Posterior vena cava (tissue), 2 donors: ENCODE measurements around the gene TCTN2. TPM values are rescaled to one million over a fixed set of nuclear protein-coding genes. Genes with fewer than 3 reads are reported as not detected.
A peak's percentile ranks its signal among the peaks of the same experiment; 100 is the strongest.

Experiments
- DNase-seq: peaks from one replicate; pipeline ENCODE4 v3.0.0-alpha.2; 2020; ENCODE audit warnings: low spot score
- intact Hi-C, 2 donors: fragments of 100-400 bp; cut with DNase I; formaldehyde crosslinking; loops; one replicate each; pipeline versions ENCODE4 v1.14.1 to v1.14.2; 2022 to 2023
- total RNA-seq, 2 donors: library from RNA; stranded (reverse); fragmentation: NEBNext Ultra II Directional; extraction: Animal tissue kit (Norgen Biotek cat#: 25700); gene quantifications; one replicate each; pipeline ENCODE4 v1.2.1, GENCODE V29; 2021
- donor health status: DM: yes; HTN: yes; CAD: no.
- donor health status: DM: yes; HTN: yes; CAD: no.

Gene TCTN2
- total RNA-seq, 2 donors from 2014 or later: 7.6 to 7.8 TPM

DNA sequence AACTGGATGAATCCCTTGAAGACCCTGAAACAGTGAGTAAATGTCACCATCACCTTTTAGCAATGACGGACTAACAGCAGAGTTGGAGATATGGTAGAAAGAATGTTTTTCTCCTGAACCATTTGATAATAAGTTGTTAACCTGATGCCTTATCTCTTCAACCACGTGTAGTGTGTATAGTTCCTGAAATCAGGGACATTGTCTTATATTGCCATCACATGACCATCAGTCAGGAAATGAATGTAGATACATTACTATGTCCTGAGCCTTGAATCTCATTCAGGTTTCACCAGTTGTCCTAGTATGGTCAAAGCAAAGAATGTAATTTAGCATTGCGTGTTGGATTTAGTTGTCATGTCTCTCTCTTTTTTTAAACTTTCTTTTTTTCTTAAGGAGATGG is 57.0 kb downstream of the TCTN2 start:
- DNase-seq: no peak
- intact Hi-C loops: no loop called here

GRCh38 chr12:123731596-123731995 is 60.7 kb downstream of the TCTN2 start:
- DNase-seq: no peak
- intact Hi-C loops: no loop called here

DNA sequence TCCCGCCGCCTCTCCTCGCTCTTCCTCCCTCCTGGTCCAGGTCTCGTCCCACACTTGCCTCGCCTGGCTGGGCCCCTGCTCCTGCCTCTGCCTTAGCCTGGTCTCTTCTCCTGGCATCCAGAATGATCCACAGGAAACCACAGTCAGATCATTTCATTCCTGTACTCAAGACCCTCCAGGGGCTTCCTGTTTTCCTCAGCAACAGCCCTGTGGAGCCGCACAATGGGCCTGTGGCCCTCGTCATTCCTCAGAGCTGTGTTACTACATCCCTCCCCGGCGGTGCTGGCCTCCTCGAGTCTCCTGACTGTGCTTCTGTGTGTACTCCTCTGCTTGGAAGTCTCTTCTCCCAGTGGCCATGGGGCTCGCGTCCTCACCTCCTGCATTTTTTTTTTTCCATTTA is 61.3 kb downstream of the TCTN2 start:
- intact Hi-C loops: no loop called here
- no peak for DNase-seq

DNA sequence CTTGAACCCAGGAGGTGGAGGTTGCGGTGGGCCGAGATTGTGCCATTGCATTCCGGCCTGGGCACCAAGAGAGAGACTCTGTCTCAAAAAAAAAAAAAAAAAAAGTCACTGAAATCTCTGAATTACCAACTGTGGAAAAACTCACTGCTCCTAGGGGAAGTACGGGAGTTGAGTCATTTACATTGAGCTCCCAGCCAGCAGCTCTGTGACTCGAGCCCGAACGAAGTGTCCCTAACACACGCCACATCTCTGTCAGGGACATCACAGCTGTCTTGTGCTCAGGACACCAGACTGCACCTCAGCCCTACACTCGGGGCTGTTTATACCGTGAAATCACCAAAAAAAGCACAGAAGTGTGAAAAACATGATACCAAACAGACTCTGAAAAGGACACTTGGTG is 62.3 kb downstream of the TCTN2 start:
- no peak for DNase-seq
- intact Hi-C loops: no loop called here

DNA sequence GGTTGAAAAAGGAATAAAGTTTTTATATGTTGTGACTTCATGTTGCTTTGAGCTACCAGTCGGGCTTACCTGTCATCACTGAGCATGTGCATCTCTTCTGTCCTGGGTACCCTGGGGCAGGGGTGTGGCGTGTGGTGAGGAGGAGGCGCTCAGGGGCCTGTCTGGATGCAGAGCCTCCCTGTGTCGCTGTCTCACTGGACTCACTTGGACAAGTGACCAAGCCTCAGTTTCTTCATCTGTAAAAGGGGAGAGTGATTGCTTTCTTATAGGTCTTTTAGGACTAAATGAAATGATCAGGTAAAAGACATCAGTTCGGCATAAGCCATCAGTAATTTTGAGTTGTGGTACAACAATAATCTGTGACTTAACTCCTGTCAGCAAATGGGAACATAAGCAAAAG is 63.4 kb downstream of the TCTN2 start:
- no peak for DNase-seq
- intact Hi-C loops: no loop called here

DNA sequence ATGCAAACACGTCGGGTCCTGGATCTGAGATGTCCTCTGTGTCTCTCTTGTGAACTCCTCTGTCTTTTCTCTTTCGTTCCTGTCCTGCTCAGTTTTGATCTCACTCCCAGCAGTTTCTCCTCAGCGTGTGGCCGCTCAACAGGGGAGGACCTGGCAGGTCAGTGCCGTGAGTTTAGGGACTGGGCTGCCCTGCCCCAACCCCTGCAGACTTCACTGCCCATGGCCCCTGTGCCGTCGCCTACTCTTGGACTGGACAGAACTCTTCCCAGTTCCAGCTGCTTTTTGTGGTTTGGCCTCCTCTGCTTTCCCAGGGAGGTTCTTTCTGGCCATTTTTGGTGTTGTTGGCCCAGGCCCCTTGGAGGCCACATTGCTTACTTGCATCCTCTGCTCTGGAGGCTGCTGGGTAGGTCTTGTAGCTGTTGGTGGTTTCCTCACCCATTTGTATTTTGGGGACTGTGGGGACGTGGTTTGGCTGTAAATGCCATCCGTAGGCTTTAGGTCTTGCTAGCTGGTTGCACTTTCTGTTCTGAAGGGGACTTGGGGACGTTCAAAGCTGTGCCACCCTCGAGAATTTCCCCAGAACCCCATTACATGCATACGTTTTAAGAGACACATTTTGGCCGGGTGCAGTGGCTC is 71.1 kb downstream of the TCTN2 start:
- intact Hi-C loops: no loop called here
- no peak for DNase-seq

- intact Hi-C loops: no loop called here
- no peak for DNase-seq
These were observed 72.1 kb downstream of the TCTN2 start for GRCh38 chr12:123743002-123743401.

DNA sequence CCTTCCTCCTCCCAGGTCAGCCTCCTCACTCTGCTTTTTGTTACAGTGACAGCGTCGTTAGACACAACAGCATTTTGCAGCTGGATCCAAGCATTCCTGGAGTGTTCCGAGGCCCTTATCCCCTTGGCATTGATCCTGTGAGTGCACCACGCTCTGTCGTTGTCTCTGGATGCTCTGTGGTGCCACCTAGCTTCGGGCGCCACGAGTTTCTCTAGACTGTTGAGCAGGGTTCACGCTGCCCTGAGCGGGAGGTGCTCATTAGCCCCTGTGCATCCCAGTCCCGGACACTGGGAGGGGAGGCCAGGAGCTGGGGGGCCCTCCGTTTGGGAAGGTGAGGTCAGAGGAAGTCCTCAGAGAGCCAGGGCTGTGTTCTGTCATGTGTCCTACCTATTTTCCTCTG is 73.9 kb downstream of the TCTN2 start:
- intact Hi-C loops: no loop called here
- DNase-seq: no peak

DNA sequence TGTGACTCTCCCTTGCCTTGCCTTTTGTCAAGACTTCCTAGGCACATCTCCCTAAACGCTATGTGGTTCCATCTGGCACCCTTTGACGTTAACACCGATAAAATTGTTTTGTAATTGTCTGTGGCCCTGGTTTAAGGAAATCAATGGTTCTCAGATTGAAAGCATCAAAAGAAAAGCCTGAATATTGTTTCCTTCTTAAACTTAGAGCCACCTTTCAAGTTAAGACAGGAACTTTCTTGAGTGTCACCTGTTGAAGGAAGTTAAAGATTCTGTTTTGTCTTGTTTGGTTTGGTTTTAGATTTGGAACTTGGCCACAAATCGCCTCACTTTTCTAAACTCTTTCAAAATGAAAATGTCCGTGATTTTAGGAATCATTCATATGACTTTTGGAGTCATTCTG is 76.4 kb downstream of the TCTN2 start:
- intact Hi-C loops: loop anchor here in 1 of 2 donors (1.0 kb wide), 1 partner anchor 25 kb away; no protein-coding TSS in a partner anchor
- DNase-seq: no peak

- no peak for DNase-seq
- intact Hi-C loops: no loop called here
These were observed 77.2 kb downstream of the TCTN2 start for GRCh38 chr12:123748161-123748560.

DNA sequence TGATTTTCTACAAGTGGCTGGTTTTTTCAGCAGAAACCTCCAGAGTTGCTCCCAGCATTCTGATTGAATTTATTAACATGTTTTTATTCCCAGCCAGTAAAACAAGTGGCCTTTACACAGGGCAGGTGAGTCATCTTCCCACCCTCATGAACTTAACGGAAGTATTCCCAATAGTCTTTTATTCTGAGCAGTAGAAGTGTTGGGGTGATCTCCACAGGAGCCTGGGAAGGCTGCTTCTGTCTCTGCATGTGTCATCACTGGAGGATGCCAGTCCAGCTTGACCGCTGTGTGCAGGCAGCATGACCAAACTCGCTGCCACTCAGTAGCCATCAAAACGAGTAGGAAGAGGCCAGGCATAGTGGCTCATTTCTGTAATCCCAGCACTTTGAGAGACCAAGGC is 77.7 kb downstream of the TCTN2 start:
- no peak for DNase-seq
- intact Hi-C loops: no loop called here

DNA sequence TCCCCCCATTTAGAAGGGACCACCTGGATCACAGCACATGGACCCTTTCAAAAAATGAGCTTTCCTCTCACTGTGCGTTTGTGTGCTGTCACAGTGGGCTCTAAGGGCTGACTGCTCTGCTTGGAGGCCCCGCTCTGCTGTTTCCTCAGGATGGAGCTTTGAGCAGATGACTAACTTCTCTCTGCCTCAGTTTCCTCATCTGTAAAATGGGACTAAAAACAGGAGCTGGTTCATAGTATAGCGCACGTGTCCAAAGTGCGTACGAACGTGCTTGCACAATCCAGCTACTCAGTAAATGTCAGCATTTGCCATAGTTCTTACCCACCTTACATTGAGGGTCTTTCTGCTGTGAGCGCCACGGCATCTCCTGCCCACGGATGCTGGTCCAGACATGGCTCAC is 78.4 kb downstream of the TCTN2 start:
- no peak for DNase-seq
- intact Hi-C loops: no loop called here

DNA sequence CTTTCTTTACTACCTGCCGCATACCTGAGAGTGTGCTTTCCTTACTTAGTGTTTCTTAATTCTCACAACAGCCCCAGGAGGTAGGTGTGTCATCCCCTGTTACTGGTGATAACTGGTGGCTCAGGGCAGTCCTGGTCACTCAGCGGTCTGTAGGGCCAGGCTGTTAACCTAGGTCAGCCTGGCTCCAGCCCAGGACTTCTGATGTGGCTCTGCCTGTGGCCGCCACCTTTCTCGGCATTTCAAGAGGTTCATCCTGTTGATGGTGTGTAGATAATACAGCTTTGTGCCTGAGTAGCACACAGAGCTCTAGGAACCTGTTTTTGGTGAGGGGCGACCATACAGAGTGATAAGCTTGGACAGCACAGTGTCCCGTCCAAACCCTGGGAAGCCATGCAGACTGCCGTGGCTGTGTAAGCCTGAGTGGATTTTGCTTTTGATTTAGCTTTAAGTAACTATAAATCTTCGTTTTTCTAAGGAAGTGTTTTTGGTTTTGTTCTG is 79.3 kb downstream of the TCTN2 start:
- intact Hi-C loops: no loop called here
- no peak for DNase-seq

DNA sequence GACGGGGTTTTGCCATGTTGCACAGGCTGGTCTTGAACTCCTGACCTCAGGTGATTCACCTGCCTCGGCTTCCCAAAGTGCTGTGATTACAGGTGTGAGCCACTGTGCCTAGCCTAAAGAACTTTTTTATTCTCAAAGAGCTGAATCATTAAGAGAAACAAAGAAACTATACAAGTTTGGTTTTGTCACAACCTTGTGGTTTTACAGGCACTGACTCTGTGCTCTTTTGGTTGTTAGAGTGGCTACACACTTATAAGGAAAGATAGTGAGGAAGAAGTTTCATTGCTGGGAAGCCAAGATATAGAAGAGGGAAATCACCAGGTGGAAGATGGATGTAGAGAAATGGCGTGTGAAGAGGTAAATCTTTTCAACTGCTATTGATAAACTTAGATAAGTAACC is 81.1 kb downstream of the TCTN2 start:
- no peak for DNase-seq
- intact Hi-C loops: no loop called here

GRCh38 chr12:123754041-123754772 is 83.3 kb downstream of the TCTN2 start:
- intact Hi-C loops: no loop called here
- no peak for DNase-seq

- intact Hi-C loops: no loop called here
- peak; percentile 87 for DNase-seq
These were observed 86.6 kb downstream of the TCTN2 start for GRCh38 chr12:123757561-123757960.

Other genes with a start within 250 kb of the TCTN2 start
- 1 to 10 TPM; 4.8 to 5.3 TPM for gene RILPL2, start 234.4 kb upstream of the TCTN2 start, total RNA-seq
- 10 to 100 TPM; 11.9 to 16.9 TPM for gene SNRNP35, start 213.0 kb upstream of the TCTN2 start, total RNA-seq
- gene RILPL1, start 137.4 kb upstream of the TCTN2 start, total RNA-seq: 10 to 100 TPM; 20.7 to 23.4 TPM
- gene TMED2, start 86.6 kb upstream of the TCTN2 start, total RNA-seq: 100 to 1,000 TPM; 213 to 222 TPM
- gene DDX55, start 69.0 kb upstream of the TCTN2 start, total RNA-seq: 10 to 100 TPM in 1 of 2 donors, 1 to 10 TPM in 1; 9.8 to 19.8 TPM
- gene EIF2B1, start 37.4 kb upstream of the TCTN2 start, total RNA-seq: 10 to 100 TPM; 36.7 to 37.4 TPM
- 10 to 100 TPM; 20.9 TPM for gene GTF2H3, start 37.3 kb upstream of the TCTN2 start, total RNA-seq
- 10 to 100 TPM; 20.2 to 20.7 TPM for gene ATP6V0A2, start 41.2 kb downstream of the TCTN2 start, total RNA-seq
- not detected for gene DNAH10, start 91.2 kb downstream of the TCTN2 start, total RNA-seq